ENCODE data around the gene AQR.

Gene AQR

DNA sequence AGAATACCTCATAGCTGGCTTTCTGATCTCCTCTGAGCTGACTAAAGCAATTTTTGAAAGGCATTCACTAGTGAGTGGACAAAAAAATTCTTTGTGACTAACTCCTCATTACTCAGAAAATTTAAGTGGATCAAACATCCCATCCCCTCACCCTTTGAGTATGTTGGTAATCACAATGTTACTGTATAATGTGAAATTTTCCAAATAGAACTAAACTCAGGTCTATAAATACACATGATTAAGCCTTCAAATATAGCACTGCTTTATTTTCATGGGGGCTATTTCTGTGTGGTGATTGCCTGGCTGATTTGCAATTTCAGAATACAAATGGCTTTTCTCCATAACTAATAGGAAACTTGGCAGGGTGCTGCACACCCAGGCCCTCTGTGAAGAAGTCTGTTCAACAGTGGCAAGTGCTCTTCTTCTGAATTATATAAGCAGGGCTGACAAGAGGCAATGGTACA lies 128.2 kb downstream of the AQR start:
- no peak overlapping the region for H3K4me3 ChIP-seq (ENCODE audit: low read depth in 1 of 5, low read length in 5 of 5)
- no peaks in the 10 kb centered on the region for H3K36me3 ChIP-seq (ENCODE audit: control insufficient read depth in 5 of 5, insufficient read depth in 5 of 5, low read length in 5 of 5)
- H3K9ac ChIP-seq (ENCODE audit: low read length in 5 of 5): no peak overlapping the region
- H3K27me3 ChIP-seq (ENCODE audit: control insufficient read depth in 5 of 5, insufficient read depth in 4 of 5, low read length in 5 of 5): no peaks in the 10 kb centered on the region
- H3K9me3 ChIP-seq (ENCODE audit: control insufficient read depth in 5 of 5, low read length in 5 of 5): no peaks in the 10 kb centered on the region
- H3K4me1 ChIP-seq (ENCODE audit: control insufficient read depth in 5 of 5, insufficient read depth in 5 of 5, low read length in 5 of 5): no peaks in the 10 kb centered on the region
- H3K27ac ChIP-seq (ENCODE audit: low read depth, low read length): no peak overlapping the region

DNA sequence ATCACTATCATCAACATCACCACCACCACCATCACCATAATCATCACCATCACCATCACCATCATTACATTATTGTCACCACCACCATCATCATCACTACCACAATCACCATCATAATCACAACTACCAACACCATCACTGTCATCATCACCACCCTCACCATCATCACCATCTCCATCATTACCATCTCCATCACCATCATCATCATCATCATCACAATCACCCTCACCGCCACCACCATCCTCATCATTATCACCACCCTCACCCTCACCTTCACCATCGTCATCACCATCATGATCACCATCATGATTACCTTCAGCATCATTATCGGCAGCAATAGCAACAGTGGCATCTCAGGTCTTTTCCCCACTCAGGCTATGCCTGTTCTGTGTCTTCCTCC lies 131.3 kb downstream of the AQR start:
- no peaks in the 10 kb centered on the region for H3K4me1 ChIP-seq (ENCODE audit: control insufficient read depth in 5 of 5, insufficient read depth in 5 of 5, low read length in 5 of 5)
- no peak overlapping the region for H3K9ac ChIP-seq (ENCODE audit: low read length in 5 of 5)
- no peaks in the 10 kb centered on the region for H3K27me3 ChIP-seq (ENCODE audit: control insufficient read depth in 5 of 5, insufficient read depth in 4 of 5, low read length in 5 of 5)
- no peaks in the 10 kb centered on the region for H3K36me3 ChIP-seq (ENCODE audit: control insufficient read depth in 5 of 5, insufficient read depth in 5 of 5, low read length in 5 of 5)
- H3K27ac ChIP-seq (ENCODE audit: low read depth, low read length): no peak overlapping the region
- no peak overlapping the region for H3K4me3 ChIP-seq (ENCODE audit: low read depth in 1 of 5, low read length in 5 of 5)
- peaks cover 0 to 4% (median 0%) of the 10 kb centered on the region in 5 donors for H3K9me3 ChIP-seq (ENCODE audit: control insufficient read depth in 5 of 5, low read length in 5 of 5)

DNA sequence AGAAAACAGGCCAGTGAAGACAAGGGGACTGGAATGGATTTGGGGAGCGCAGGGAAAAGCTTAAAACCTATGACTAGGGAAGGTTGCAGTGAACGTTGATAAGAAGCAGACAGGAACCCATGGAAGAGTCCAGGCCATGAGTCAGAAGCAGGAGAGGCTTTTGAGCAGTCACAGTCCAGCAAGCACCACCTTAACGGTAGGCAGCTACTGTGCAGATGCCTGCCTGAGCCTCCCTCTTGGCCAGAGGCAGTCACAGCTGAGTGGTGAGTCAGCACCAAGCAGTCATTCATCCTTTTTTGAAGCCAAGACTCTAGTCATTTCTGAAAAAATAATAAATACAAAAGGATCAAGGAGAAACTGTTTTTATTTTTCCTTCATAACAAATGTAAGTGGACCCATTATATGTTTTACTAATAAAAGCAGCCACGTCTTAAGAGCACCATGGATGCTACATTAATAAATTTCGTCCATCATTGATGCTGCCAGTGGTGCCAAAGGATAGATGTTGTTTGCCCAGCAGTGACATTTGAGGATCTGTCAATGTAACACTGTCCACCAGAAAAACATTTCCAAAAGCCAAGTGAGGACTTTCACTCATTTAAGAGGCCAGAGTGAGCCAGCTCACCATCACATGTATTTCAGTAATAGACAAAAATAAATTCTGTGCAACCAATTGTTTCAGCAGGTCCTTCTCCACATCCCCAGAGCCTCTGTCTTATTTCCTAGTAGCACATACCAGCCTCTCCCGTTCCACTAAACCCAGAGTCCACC lies 132.1 kb downstream of the AQR start:
- no peak overlapping the region for H3K4me3 ChIP-seq (ENCODE audit: low read depth in 1 of 5, low read length in 5 of 5)
- H3K27ac ChIP-seq (ENCODE audit: low read depth, low read length): no peak overlapping the region
- peaks cover 0 to 4% (median 0%) of the 10 kb centered on the region in 5 donors for H3K9me3 ChIP-seq (ENCODE audit: control insufficient read depth in 5 of 5, low read length in 5 of 5)
- no peaks in the 10 kb centered on the region for H3K4me1 ChIP-seq (ENCODE audit: control insufficient read depth in 5 of 5, insufficient read depth in 5 of 5, low read length in 5 of 5)
- no peak overlapping the region for H3K9ac ChIP-seq (ENCODE audit: low read length in 5 of 5)
- no peaks in the 10 kb centered on the region for H3K27me3 ChIP-seq (ENCODE audit: control insufficient read depth in 5 of 5, insufficient read depth in 4 of 5, low read length in 5 of 5)
- H3K36me3 ChIP-seq (ENCODE audit: control insufficient read depth in 5 of 5, insufficient read depth in 5 of 5, low read length in 5 of 5): no peaks in the 10 kb centered on the region

DNA sequence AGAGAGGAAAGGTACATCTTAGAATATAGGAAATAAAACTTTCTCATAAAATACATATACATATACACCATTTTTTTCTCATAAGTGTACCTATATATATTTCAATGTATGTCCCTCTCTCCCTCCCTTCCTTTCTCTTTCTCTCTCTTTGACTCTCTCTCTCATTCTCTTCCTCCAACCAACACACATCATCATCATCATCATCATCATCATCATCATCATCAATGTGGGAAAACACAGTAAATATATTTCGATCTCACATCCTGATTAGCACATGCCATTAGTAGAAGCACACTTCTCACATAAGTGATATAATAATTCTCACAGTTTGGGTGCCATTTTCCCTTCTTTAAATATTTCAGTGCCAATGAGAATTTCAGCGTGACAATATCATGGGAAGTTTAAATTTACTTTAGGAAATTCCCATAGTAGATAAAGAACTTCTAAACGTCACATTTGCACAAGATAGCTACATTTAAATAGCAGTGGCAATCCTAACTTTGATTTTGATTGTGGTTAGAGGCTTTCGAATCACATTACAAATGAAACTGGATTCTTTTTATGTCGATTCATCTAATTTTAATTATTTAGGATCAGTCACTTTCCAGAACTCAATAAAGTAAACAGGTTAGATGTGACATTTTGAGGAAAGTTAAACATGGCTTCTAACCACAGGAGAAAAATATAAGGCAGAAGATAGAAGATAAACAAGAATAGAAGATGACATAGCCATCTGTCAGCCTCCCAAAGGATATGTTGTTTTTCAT lies 141.2 kb downstream of the AQR start:
- H3K27me3 ChIP-seq (ENCODE audit: control insufficient read depth in 5 of 5, insufficient read depth in 4 of 5, low read length in 5 of 5): no peaks in the 10 kb centered on the region
- H3K36me3 ChIP-seq (ENCODE audit: control insufficient read depth in 5 of 5, insufficient read depth in 5 of 5, low read length in 5 of 5): no peaks in the 10 kb centered on the region
- no peak overlapping the region for H3K9ac ChIP-seq (ENCODE audit: low read length in 5 of 5)
- H3K4me1 ChIP-seq (ENCODE audit: control insufficient read depth in 5 of 5, insufficient read depth in 5 of 5, low read length in 5 of 5): no peaks in the 10 kb centered on the region
- no peak overlapping the region for H3K27ac ChIP-seq (ENCODE audit: low read depth, low read length)
- H3K9me3 ChIP-seq (ENCODE audit: control insufficient read depth in 5 of 5, low read length in 5 of 5): no peaks in the 10 kb centered on the region
- H3K4me3 ChIP-seq (ENCODE audit: low read depth in 1 of 5, low read length in 5 of 5): no peak overlapping the region

DNA sequence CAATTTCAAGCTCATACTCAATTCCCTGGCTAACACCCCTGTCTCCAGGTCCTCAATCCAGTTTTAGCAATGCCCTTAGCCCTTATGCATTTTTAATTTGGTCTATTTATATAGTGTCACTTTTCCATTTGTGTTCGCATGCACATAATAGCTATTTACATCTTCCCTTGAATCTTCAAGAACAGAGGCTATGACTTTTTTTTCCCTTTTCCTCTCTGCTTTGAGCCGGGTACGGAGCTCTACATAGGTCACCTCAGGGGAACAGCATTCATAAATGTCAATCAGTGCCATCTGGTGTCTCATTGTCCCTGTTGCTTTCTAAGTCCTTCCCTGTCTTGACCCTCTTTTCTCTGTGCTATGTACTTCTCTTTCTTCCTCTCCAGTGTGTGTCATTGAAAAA lies 147.7 kb downstream of the AQR start:
- H3K4me3 ChIP-seq (ENCODE audit: low read depth in 1 of 5, low read length in 5 of 5): no peak overlapping the region
- H3K9me3 ChIP-seq (ENCODE audit: control insufficient read depth in 5 of 5, low read length in 5 of 5): no peaks in the 10 kb centered on the region
- H3K36me3 ChIP-seq (ENCODE audit: control insufficient read depth in 5 of 5, insufficient read depth in 5 of 5, low read length in 5 of 5): no peaks in the 10 kb centered on the region
- H3K9ac ChIP-seq (ENCODE audit: low read length in 5 of 5): no peak overlapping the region
- peaks cover 0 to 4% (median 0%) of the 10 kb centered on the region in 5 donors for H3K27me3 ChIP-seq (ENCODE audit: control insufficient read depth in 5 of 5, insufficient read depth in 4 of 5, low read length in 5 of 5)
- H3K4me1 ChIP-seq (ENCODE audit: control insufficient read depth in 5 of 5, insufficient read depth in 5 of 5, low read length in 5 of 5): no peaks in the 10 kb centered on the region
- H3K27ac ChIP-seq (ENCODE audit: low read depth, low read length): no peak overlapping the region

DNA sequence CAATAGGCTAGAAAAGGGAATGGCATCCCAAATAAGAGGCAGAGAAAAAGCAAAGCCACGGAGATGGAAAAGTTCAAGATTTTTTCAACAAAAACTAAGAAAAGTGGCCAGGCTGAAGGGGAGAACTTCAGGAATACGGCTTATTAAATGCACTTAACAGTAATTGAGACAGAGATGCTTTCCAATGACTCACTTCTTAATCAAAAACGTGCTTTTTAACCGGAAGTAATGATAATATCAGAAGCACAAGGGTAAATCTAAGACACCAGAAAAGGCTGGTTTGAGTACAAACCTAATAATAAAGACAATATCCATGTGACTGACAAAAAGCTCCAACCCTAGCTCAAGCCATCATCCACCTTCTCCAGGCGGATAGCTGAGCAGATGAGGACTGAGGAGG lies 149.4 kb downstream of the AQR start:
- Histone ChIP-seq H3K9me3 (ENCODE audit: control insufficient read depth in 5 of 5, low read length in 5 of 5) (no peaks in the 10 kb centered on the region), H3K36me3 (ENCODE audit: control insufficient read depth in 5 of 5, insufficient read depth in 5 of 5, low read length in 5 of 5) (no peaks in the 10 kb centered on the region), H3K9ac (ENCODE audit: low read length in 5 of 5) (no peak overlapping the region), H3K4me3 (ENCODE audit: low read depth in 1 of 5, low read length in 5 of 5) (no peak overlapping the region), H3K4me1 (ENCODE audit: control insufficient read depth in 5 of 5, insufficient read depth in 5 of 5, low read length in 5 of 5) (no peaks in the 10 kb centered on the region), H3K27me3 (ENCODE audit: control insufficient read depth in 5 of 5, insufficient read depth in 4 of 5, low read length in 5 of 5) (peaks cover 0 to 4% (median 0%) of the 10 kb centered on the region in 5 donors), H3K27ac (ENCODE audit: low read depth, low read length) (no peak overlapping the region)

DNA sequence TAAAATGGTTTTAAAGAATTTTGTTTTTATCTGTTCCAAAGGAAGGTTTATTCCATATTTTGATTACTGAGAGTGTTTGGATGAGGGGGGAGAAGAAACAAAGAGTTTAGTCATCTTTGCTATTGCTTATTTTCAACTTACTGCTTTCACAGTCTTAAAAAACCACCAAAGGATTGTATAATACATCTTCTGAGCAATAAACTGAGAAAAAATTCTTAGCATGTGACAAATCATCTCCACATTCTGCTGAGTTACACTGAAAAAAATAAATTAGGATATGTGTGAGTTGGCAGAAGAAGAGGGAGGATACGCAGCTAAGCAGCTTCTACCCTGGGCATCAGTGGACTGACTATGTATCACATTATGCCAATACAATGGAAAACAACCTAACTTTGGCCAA lies 151.0 kb downstream of the AQR start:
- H3K4me3 ChIP-seq (ENCODE audit: low read depth in 1 of 5, low read length in 5 of 5): no peak overlapping the region
- no peak overlapping the region for H3K9ac ChIP-seq (ENCODE audit: low read length in 5 of 5)
- H3K27ac ChIP-seq (ENCODE audit: low read depth, low read length): no peak overlapping the region
- no peaks in the 10 kb centered on the region for H3K36me3 ChIP-seq (ENCODE audit: control insufficient read depth in 5 of 5, insufficient read depth in 5 of 5, low read length in 5 of 5)
- H3K9me3 ChIP-seq (ENCODE audit: control insufficient read depth in 5 of 5, low read length in 5 of 5): no peaks in the 10 kb centered on the region
- peaks cover 0 to 4% (median 0%) of the 10 kb centered on the region in 5 donors for H3K27me3 ChIP-seq (ENCODE audit: control insufficient read depth in 5 of 5, insufficient read depth in 4 of 5, low read length in 5 of 5)
- peaks cover 0 to 7% (median 0%) of the 10 kb centered on the region in 5 donors for H3K4me1 ChIP-seq (ENCODE audit: control insufficient read depth in 5 of 5, insufficient read depth in 5 of 5, low read length in 5 of 5)

DNA sequence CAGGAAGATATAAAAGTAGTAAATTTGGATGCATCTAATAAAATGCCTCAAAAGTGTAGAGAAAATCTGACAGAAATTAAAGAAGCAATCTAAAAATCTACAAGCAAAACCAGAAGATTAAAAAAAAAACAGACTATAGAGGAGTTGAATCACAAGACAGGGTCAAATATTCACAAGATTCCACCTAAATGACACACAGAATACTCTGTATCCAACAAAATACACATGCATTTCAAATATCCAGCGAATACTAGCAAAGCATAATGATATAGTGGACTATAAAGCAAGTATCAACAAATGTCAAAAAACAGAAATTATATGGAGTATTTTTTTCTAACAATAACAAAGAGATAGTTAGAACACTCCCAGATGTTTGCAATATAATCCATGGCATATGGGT lies 153.7 kb downstream of the AQR start:
- no peaks in the 10 kb centered on the region for H3K27me3 ChIP-seq (ENCODE audit: control insufficient read depth in 5 of 5, insufficient read depth in 4 of 5, low read length in 5 of 5)
- no peaks in the 10 kb centered on the region for H3K9me3 ChIP-seq (ENCODE audit: control insufficient read depth in 5 of 5, low read length in 5 of 5)
- H3K4me1 ChIP-seq (ENCODE audit: control insufficient read depth in 5 of 5, insufficient read depth in 5 of 5, low read length in 5 of 5): peaks cover 0 to 11% (median 3%) of the 10 kb centered on the region in 5 donors
- no peak overlapping the region for H3K9ac ChIP-seq (ENCODE audit: low read length in 5 of 5)
- no peak overlapping the region for H3K27ac ChIP-seq (ENCODE audit: low read depth, low read length)
- no peaks in the 10 kb centered on the region for H3K36me3 ChIP-seq (ENCODE audit: control insufficient read depth in 5 of 5, insufficient read depth in 5 of 5, low read length in 5 of 5)
- H3K4me3 ChIP-seq (ENCODE audit: low read depth in 1 of 5, low read length in 5 of 5): no peak overlapping the region

DNA sequence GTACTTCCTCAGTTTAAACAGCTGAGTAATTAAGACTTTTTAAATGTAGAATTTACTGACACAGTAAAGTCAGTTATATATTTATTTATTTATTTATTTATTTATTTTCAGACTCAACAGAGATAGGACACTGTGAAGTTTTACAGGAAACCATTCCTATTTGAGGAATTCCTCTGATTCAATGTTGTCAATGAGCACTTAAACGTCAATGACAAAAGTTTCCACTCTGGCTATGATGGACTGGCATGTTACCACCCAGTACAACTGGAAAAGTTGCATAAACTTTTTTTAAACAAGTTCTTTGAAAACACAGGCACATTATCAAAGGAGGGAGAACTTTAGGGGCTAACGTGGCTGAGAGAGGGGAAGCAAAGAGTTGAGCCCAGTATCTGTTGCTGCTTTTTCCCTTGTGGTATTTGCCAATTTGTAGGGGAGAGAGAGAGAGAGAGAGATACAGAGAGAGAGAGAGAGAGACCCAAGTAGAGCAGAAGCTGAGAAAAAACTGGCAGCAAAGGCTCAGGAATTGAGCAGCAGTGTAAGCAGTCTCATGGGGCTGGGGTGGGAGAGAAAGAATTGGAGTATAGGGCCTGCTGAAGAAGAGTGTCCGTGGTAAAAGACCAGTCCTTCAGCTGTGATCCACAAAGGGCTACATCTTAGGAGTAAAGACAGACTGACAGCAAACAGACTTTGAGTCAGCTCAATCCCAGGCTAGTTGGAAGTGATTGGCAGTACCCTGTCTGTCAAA lies 155.9 kb downstream of the AQR start:
- Histone ChIP-seq H3K4me3 (ENCODE audit: low read depth in 1 of 5, low read length in 5 of 5) (no peak overlapping the region), H3K27ac (ENCODE audit: low read depth, low read length) (no peak overlapping the region), H3K36me3 (ENCODE audit: control insufficient read depth in 5 of 5, insufficient read depth in 5 of 5, low read length in 5 of 5) (no peaks in the 10 kb centered on the region), H3K27me3 (ENCODE audit: control insufficient read depth in 5 of 5, insufficient read depth in 4 of 5, low read length in 5 of 5) (no peaks in the 10 kb centered on the region), H3K9ac (ENCODE audit: low read length in 5 of 5) (no peak overlapping the region), H3K4me1 (ENCODE audit: control insufficient read depth in 5 of 5, insufficient read depth in 5 of 5, low read length in 5 of 5) (peaks cover 0 to 11% (median 3%) of the 10 kb centered on the region in 5 donors), H3K9me3 (ENCODE audit: control insufficient read depth in 5 of 5, low read length in 5 of 5) (no peaks in the 10 kb centered on the region)

All from subcutaneous abdominal adipose tissue (tissue), 5 donors.